Uterus (tissue), 4 donors: Measurements from ENCODE around the gene AGBL5. TPM values are rescaled to one million over a fixed set of nuclear protein-coding genes. Genes with fewer than 3 reads are reported as not detected.
A peak's percentile ranks its signal among the peaks of the same experiment; 100 is the strongest.

ENCODE experiments used
- DNase-seq, 2 donors: peaks; one replicate each; pipeline ENCODE4 v3.0.0-alpha.2; 2019 to 2020
- H3K27ac ChIP-seq, 2 donors: fragments of 200-600 bp; sonication (generic); 1 replicate in 1 of 2; 2 replicates in 1 of 2; pipeline ENCODE4 v1.5.1; 2016 to 2018
- H3K27me3 ChIP-seq, 2 donors: fragments of 200-600 bp; sonication (generic); one replicate each; pipeline ENCODE4 v1.5.1; 2018 to 2019; ENCODE audit warnings: control low read depth in 1 of 2
- H3K36me3 ChIP-seq, 2 donors: fragments of 200-600 bp; sonication (generic); one replicate each; pipeline ENCODE4 v1.5.1; 2019; ENCODE audit warnings: control low read depth in 1 of 2
- H3K4me1 ChIP-seq, 2 donors: fragments of 200-600 bp; sonication (generic); one replicate each; pipeline ENCODE4 v1.5.1; 2018 to 2019; ENCODE audit warnings: control low read depth in 1 of 2
- H3K4me3 ChIP-seq, 2 donors: fragments of 200-600 bp; sonication (generic); 1 replicate in 1 of 2; 2 replicates in 1 of 2; pipeline ENCODE4 v1.5.1; 2018 to 2019; ENCODE audit warnings: mild to moderate bottlenecking in 1 of 2
- H3K9me3 ChIP-seq, 2 donors: fragments of 200-600 bp; sonication (generic); one replicate each; pipeline ENCODE4 v1.5.1; 2019; ENCODE audit warnings: control low read depth in 1 of 2
- POLR2A ChIP-seq, 2 donors: fragments of 450-650 bp; IDR thresholded peaks; one replicate each; pipeline ENCODE4 v1.6.1; 2016; ENCODE audit warnings: antibody characterized with exemption in 2 of 2, mild to moderate bottlenecking in 1 of 2, moderate library complexity in 1 of 2
- intact Hi-C: fragments of 100-400 bp; cut with DNase I; formaldehyde crosslinking; loops from one replicate; pipeline ENCODE4 v1.15.1; 2023; ENCODE audit warnings: low total_unique reads
- total RNA-seq, 4 donors: library from RNA; depleted of rRNA in 3 of 4; stranded (reverse); fragments of >200 nt in 3 of 4; gene quantifications; one replicate each; pipeline versions ENCODE4 v1.1.0 to v1.2.4, GENCODE V29; 2014 to 2023
- TF ChIP-seq, protein P1 (sequence below), 4 experiments: fragments of 200-600 bp in 2 of 4; fragments of 450-650 bp in 2 of 4; sonication (generic) in 2 of 4; IDR thresholded peaks; one replicate each; pipeline ENCODE4 v1.5.1; 2016 to 2019; ENCODE audit warnings: antibody characterized with exemption in 4 of 4, mild to moderate bottlenecking in 2 of 4, moderate library complexity in 1 of 4
- donor health status: DM: yes; HTN: yes; CAD: no.

The AGBL5 gene
- total RNA-seq, 4 donors from 2014 or later: 0.77 to 26.2 (median 10.8) TPM

DNA sequence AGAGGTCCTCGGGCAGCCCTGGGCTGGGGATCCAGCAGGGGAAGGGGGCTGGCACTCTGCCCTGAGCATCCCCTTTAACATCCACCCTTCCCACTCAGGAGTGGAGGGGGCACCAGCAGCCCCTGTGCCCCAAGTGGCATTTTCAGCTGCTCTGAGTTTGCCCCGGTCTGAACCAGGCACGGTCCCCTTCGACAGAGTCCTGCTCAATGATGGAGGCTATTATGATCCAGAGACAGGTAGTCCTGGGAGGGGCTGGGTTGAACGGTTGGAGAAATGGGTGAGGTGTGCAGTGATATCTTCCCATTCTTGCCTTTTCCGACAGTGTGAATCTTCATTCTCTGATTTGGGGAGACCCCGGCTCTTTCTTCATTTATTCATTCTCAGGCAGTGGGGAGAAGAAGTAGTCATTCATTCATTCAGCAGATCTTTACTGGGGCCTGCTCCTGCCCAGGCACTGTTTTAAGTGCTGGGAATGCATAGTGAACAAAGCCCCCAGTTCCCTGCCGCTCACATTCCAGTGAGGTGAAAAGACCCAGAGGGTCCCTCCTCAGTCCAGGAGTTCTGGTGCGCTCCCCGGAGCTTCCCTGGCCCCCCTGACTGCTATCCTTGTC is 33.7 kb downstream of the AGBL5 start:
- Histone ChIP-seq H3K4me3 (peak overlapping the region; percentile 48 to 62), H3K36me3 (no peaks in the 10 kb centered on the region), H3K27ac (peak overlapping the region; percentile 82 to 85), H3K4me1 (peaks cover 5 to 23% of the 10 kb centered on the region in 2 donors), H3K27me3 (no peaks in the 10 kb centered on the region), H3K9me3 (no peaks in the 10 kb centered on the region)
- peak in 1 of 2 donors; percentile 40 for DNase-seq
- intact Hi-C loops: no loop called here
- peak in 1 of 2 donors; percentile 2 for TF ChIP-seq POLR2A (IDR thresholded peaks at IDR 0.05)
- TF ChIP-seq, protein P1, sequence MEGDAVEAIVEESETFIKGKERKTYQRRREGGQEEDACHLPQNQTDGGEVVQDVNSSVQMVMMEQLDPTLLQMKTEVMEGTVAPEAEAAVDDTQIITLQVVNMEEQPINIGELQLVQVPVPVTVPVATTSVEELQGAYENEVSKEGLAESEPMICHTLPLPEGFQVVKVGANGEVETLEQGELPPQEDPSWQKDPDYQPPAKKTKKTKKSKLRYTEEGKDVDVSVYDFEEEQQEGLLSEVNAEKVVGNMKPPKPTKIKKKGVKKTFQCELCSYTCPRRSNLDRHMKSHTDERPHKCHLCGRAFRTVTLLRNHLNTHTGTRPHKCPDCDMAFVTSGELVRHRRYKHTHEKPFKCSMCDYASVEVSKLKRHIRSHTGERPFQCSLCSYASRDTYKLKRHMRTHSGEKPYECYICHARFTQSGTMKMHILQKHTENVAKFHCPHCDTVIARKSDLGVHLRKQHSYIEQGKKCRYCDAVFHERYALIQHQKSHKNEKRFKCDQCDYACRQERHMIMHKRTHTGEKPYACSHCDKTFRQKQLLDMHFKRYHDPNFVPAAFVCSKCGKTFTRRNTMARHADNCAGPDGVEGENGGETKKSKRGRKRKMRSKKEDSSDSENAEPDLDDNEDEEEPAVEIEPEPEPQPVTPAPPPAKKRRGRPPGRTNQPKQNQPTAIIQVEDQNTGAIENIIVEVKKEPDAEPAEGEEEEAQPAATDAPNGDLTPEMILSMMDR (IDR thresholded peaks at IDR 0.05): no peak

DNA sequence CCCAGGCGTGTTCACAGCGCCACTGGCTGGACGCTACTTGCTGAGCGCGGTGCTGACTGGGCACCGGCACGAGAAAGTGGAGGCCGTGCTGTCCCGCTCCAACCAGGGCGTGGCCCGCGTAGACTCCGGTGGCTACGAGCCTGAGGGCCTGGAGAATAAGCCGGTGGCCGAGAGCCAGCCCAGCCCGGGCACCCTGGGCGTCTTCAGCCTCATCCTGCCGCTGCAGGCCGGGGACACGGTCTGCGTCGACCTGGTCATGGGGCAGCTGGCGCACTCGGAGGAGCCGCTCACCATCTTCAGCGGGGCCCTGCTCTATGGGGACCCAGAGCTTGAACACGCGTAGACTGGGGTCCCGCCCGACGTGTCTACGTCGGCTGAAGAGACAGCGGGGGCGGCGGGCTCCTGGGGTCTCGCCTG is 34.2 kb downstream of the AGBL5 start:
- DNase-seq: peak; percentile 75 to 80

DNA sequence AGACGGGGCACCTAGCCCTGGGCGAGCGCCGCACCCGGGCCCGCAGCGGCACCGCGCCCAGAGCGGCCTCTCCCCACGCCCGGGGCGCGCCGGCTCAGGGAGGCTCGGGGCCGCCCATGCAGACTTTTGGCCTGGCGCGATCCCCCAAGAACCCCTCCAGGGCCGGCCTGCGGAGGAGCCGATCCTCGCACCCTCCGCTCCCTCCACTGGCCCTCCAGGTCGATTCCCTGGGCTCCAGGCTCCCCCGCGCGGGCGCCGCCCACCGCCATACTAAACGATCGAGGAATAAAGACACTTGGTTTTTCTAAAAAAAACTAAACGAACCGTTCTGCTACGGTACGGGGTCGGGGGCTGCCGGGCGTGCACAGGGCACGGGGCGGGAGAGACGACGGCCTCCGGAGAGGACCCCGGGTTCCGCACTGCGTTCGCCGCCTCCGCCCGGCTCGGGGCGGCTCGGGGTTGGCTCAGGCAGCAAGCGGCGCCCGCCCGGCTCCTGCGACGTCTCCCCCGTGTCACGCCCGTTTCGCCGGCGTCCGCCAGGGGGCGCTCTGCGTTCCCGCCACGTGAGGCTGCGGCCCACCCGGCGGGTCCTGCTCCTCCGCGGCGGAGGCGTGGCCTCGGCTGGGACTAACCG is 34.7 kb downstream of the AGBL5 start:
- no peaks in the 10 kb centered on the region for H3K9me3 ChIP-seq
- peaks cover 5 to 23% of the 10 kb centered on the region in 2 donors for H3K4me1 ChIP-seq
- TF ChIP-seq POLR2A (IDR thresholded peaks at IDR 0.05): peak; percentile 47 to 61
- TF ChIP-seq, protein P1 (IDR thresholded peaks at IDR 0.05): peak; percentile 66 to 98 (median 94)
- H3K27ac ChIP-seq: peak overlapping the region; percentile 82 to 85
- H3K4me3 ChIP-seq: peak overlapping the region; percentile 48 to 62
- H3K27me3 ChIP-seq: no peaks in the 10 kb centered on the region
- intact Hi-C loops: no loop called here
- no peaks in the 10 kb centered on the region for H3K36me3 ChIP-seq
- peak; percentile 92 to 98 for DNase-seq

More for the DNA sequence above, 34.2 kb downstream of the AGBL5 start:
- no peaks in the 10 kb centered on the region for H3K27me3 ChIP-seq
- TF ChIP-seq, protein P1 (IDR thresholded peaks at IDR 0.05): peak; percentile 52 to 62 (median 58)
- no peak for TF ChIP-seq POLR2A (IDR thresholded peaks at IDR 0.05)
- peak overlapping the region; percentile 48 to 62 for H3K4me3 ChIP-seq
- no peaks in the 10 kb centered on the region for H3K9me3 ChIP-seq
- H3K27ac ChIP-seq: peak overlapping the region; percentile 82 to 85
- peaks cover 5 to 23% of the 10 kb centered on the region in 2 donors for H3K4me1 ChIP-seq
- H3K36me3 ChIP-seq: no peaks in the 10 kb centered on the region
- intact Hi-C loops: no loop called here

DNA sequence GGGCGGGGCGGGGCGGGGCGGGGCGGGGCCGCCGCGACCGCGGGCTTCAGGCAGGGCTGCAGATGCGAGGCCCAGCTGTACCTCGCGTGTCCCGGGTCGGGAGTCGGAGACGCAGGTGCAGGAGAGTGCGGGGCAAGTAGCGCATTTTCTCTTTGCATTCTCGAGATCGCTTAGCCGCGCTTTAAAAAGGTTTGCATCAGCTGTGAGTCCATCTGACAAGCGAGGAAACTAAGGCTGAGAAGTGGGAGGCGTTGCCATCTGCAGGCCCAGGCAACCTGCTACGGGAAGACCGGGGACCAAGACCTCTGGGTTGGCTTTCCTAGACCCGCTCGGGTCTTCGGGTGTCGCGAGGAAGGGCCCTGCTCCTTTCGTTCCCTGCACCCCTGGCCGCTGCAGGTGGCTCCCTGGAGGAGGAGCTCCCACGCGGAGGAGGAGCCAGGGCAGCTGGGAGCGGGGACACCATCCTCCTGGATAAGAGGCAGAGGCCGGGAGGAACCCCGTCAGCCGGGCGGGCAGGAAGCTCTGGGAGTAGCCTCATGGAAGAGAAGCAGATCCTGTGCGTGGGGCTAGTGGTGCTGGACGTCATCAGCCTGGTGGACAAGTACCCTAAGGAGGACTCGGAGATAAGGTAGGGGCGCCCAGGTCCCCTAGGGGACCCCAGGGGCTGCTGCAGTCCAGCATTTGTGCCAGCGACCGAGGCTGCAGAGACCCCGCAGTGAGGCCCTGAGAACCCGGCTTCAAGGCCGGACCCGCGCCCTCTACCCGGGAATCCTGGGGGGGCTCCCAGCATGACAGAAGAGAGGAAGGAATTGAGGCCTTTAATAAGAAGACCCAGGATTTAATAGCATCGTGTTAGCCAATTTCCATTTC is 35.5 kb downstream of the AGBL5 start, which contains the start of gene KHK:
TSS of gene KHK (plus strand) at position 49 of the 870 bp plus-strand sequence. CDS start at position 537, 488 bp downstream.
- H3K27ac ChIP-seq: peak within 1 kb of the TSS; percentile 82 to 85
- no peaks in the 10 kb centered on the region for H3K9me3 ChIP-seq
- no peak for TF ChIP-seq POLR2A (IDR thresholded peaks at IDR 0.05)
- TF ChIP-seq, protein P1 (IDR thresholded peaks at IDR 0.05): no peak
- no peaks in the 10 kb centered on the region for H3K27me3 ChIP-seq
- peak within 1 kb of the TSS; percentile 48 to 62 for H3K4me3 ChIP-seq
- DNase-seq: peak; percentile 66 to 73
- intact Hi-C loops: no loop called here
- H3K36me3 ChIP-seq: no peaks in the 10 kb centered on the region
- peaks cover 0 to 20% of the 10 kb centered on the region in 2 donors for H3K4me1 ChIP-seq
